ENCODE data around the gene CEP20. TPM values are rescaled to one million over a fixed set of nuclear protein-coding genes. Genes with fewer than 3 reads are reported as not detected.

Gene CEP20
- total RNA-seq, 1 experiment from 2014 or later = 37.0 TPM

- H3K4me1 ChIP-seq (ENCODE audit: insufficient read depth, low read length) = no peaks in the 10 kb centered on the region
- DNase-seq (peak; percentile 41), ATAC-seq (peak; percentile 48; the same call in 1 of the 2 replicates)
- no peaks in the 10 kb centered on the region for H4K20me1 ChIP-seq (ENCODE audit: low read length)
- H3K79me2 ChIP-seq (ENCODE audit: low read length) = no peaks in the 10 kb centered on the region
- no peaks in the 10 kb centered on the region for H3F3A ChIP-seq (ENCODE audit: low read length, unreplicated experiment)
- H3K9me3 ChIP-seq (ENCODE audit: low read length) = no peaks in the 10 kb centered on the region
- no peak overlapping the region for H3K27ac ChIP-seq (ENCODE audit: low read length)
- intact Hi-C loops (cut with micrococcal nuclease) = no loop called here
- no peak overlapping the region for H3K4me2 ChIP-seq (ENCODE audit: low read length)
- ChIA-PET POLR2A (ENCODE audit: unreplicated experiment) (no interaction called here), CTCF (no interaction called here)
- TF ChIP-seq EZH2 (IDR thresholded peaks at IDR 0.05; ENCODE audit: low read length, unreplicated experiment) = no peak
- no peak for TF ChIP-seq EZH2phosphoT487 (IDR thresholded peaks at IDR 0.05; ENCODE audit: borderline replicate concordance, low read length)
- TF ChIP-seq CTCF (conservative IDR thresholded peaks at IDR 0.05; ENCODE audit: low read depth, low read length) = no peak
- no peak overlapping the region for H3K9ac ChIP-seq (ENCODE audit: low read length)
- no peaks in the 10 kb centered on the region for H3K9me2 ChIP-seq (replicated peaks; ENCODE audit: low read length)
- H2AFZ ChIP-seq (ENCODE audit: low read length) = no peak overlapping the region
- no peaks in the 10 kb centered on the region for H3K36me3 ChIP-seq (ENCODE audit: low read depth, low read length)
- H3K4me3 ChIP-seq (ENCODE audit: low read length) = no peak overlapping the region
- BruUV-seq (replicated peaks) = no TSS peak
- no peaks in the 10 kb centered on the region for H3K27me3 ChIP-seq (ENCODE audit: low read length)
Observed at GRCh38 chr16:15907863-15908478, 19.6 kb upstream of the CEP20 start.

GRCh38 chr16:15906439-15906838, 18.0 kb upstream of the CEP20 start:
- no peak for ATAC-seq
- CTCF ChIA-PET = no interaction called here
- BruUV-seq (replicated peaks) = no TSS peak

More at GRCh38 chr16:15906439-15906838, 18.0 kb upstream of the CEP20 start:
- Histone ChIP-seq H3F3A (ENCODE audit: low read length, unreplicated experiment) (no peaks in the 10 kb centered on the region), H3K4me1 (ENCODE audit: insufficient read depth, low read length) (no peaks in the 10 kb centered on the region), H3K27me3 (ENCODE audit: low read length) (no peaks in the 10 kb centered on the region), H3K79me2 (ENCODE audit: low read length) (no peaks in the 10 kb centered on the region), H3K9me3 (ENCODE audit: low read length) (no peaks in the 10 kb centered on the region), H3K4me2 (ENCODE audit: low read length) (no peak overlapping the region), H3K4me3 (ENCODE audit: low read length) (no peak overlapping the region), H3K9ac (ENCODE audit: low read length) (no peak overlapping the region), H3K36me3 (ENCODE audit: low read depth, low read length) (no peaks in the 10 kb centered on the region), H3K9me2 (replicated peaks; ENCODE audit: low read length) (no peaks in the 10 kb centered on the region), H4K20me1 (ENCODE audit: low read length) (no peaks in the 10 kb centered on the region), H3K27ac (ENCODE audit: low read length) (no peak overlapping the region), H2AFZ (ENCODE audit: low read length) (no peak overlapping the region)
- TF ChIP-seq EZH2phosphoT487 (IDR thresholded peaks at IDR 0.05; ENCODE audit: borderline replicate concordance, low read length) = no peak
- no peak for TF ChIP-seq CTCF (conservative IDR thresholded peaks at IDR 0.05; ENCODE audit: low read depth, low read length)
- TF ChIP-seq EZH2 (IDR thresholded peaks at IDR 0.05; ENCODE audit: low read length, unreplicated experiment) = no peak
- POLR2A ChIA-PET (ENCODE audit: unreplicated experiment) = no interaction called here
- no peak for DNase-seq
- intact Hi-C loops (cut with micrococcal nuclease) = no loop called here
